Measurements from ENCODE around the gene PTPRM.

The PTPRM gene

GRCh38 chr18:8307960-8308359 is 740.8 kb downstream of the PTPRM start:
- H3K4me3 ChIP-seq (ENCODE audit: low read length): no peak overlapping the region
- H3K36me3 ChIP-seq (ENCODE audit: insufficient read depth, low read length): no peaks in the 10 kb centered on the region
- no peak overlapping the region for H3K4me2 ChIP-seq (ENCODE audit: low read length)
- peaks cover 16% of the 10 kb centered on the region for H3K4me1 ChIP-seq (ENCODE audit: control insufficient read depth, insufficient read depth, low read length)
- H3K9me3 ChIP-seq (replicated peaks; ENCODE audit: low read length): no peaks in the 10 kb centered on the region
- H3K9ac ChIP-seq (ENCODE audit: low read depth, low read length): no peak overlapping the region
- no peaks in the 10 kb centered on the region for H3K27me3 ChIP-seq (ENCODE audit: control insufficient read depth, insufficient read depth, low read length)

GRCh38 chr18:8313043-8313442 is 745.9 kb downstream of the PTPRM start:
- H3K4me3 ChIP-seq (ENCODE audit: low read length): no peak overlapping the region
- no peaks in the 10 kb centered on the region for H3K27me3 ChIP-seq (ENCODE audit: control insufficient read depth, insufficient read depth, low read length)
- H3K36me3 ChIP-seq (ENCODE audit: insufficient read depth, low read length): no peaks in the 10 kb centered on the region
- no peak overlapping the region for H3K9ac ChIP-seq (ENCODE audit: low read depth, low read length)
- H3K4me2 ChIP-seq (ENCODE audit: low read length): no peak overlapping the region
- no peaks in the 10 kb centered on the region for H3K9me3 ChIP-seq (replicated peaks; ENCODE audit: low read length)
- no peaks in the 10 kb centered on the region for H3K4me1 ChIP-seq (ENCODE audit: control insufficient read depth, insufficient read depth, low read length)

GRCh38 chr18:8314124-8314523 is 747.0 kb downstream of the PTPRM start:
- H3K4me3 ChIP-seq (ENCODE audit: low read length): no peak overlapping the region
- no peak overlapping the region for H3K4me2 ChIP-seq (ENCODE audit: low read length)
- no peaks in the 10 kb centered on the region for H3K36me3 ChIP-seq (ENCODE audit: insufficient read depth, low read length)
- no peaks in the 10 kb centered on the region for H3K27me3 ChIP-seq (ENCODE audit: control insufficient read depth, insufficient read depth, low read length)
- H3K9ac ChIP-seq (ENCODE audit: low read depth, low read length): no peak overlapping the region
- H3K9me3 ChIP-seq (replicated peaks; ENCODE audit: low read length): no peaks in the 10 kb centered on the region
- H3K4me1 ChIP-seq (ENCODE audit: control insufficient read depth, insufficient read depth, low read length): no peaks in the 10 kb centered on the region

GRCh38 chr18:8319798-8320489 is 752.8 kb downstream of the PTPRM start:
- Histone ChIP-seq H3K27me3 (ENCODE audit: control insufficient read depth, insufficient read depth, low read length) (no peaks in the 10 kb centered on the region), H3K9ac (ENCODE audit: low read depth, low read length) (no peak overlapping the region), H3K4me3 (ENCODE audit: low read length) (no peak overlapping the region), H3K4me1 (ENCODE audit: control insufficient read depth, insufficient read depth, low read length) (no peaks in the 10 kb centered on the region), H3K36me3 (ENCODE audit: insufficient read depth, low read length) (no peaks in the 10 kb centered on the region), H3K4me2 (ENCODE audit: low read length) (no peak overlapping the region), H3K9me3 (replicated peaks; ENCODE audit: low read length) (no peaks in the 10 kb centered on the region)

GRCh38 chr18:8322486-8322885 is 755.4 kb downstream of the PTPRM start:
- H3K4me3 ChIP-seq (ENCODE audit: low read length): no peak overlapping the region
- H3K9me3 ChIP-seq (replicated peaks; ENCODE audit: low read length): no peaks in the 10 kb centered on the region
- H3K27me3 ChIP-seq (ENCODE audit: control insufficient read depth, insufficient read depth, low read length): no peaks in the 10 kb centered on the region
- no peaks in the 10 kb centered on the region for H3K36me3 ChIP-seq (ENCODE audit: insufficient read depth, low read length)
- no peak overlapping the region for H3K4me2 ChIP-seq (ENCODE audit: low read length)
- H3K4me1 ChIP-seq (ENCODE audit: control insufficient read depth, insufficient read depth, low read length): no peaks in the 10 kb centered on the region
- H3K9ac ChIP-seq (ENCODE audit: low read depth, low read length): no peak overlapping the region

GRCh38 chr18:8324343-8325065 is 757.4 kb downstream of the PTPRM start:
- Histone ChIP-seq H3K4me3 (ENCODE audit: low read length) (no peak overlapping the region), H3K4me1 (ENCODE audit: control insufficient read depth, insufficient read depth, low read length) (peaks cover 9% of the 10 kb centered on the region), H3K27me3 (ENCODE audit: control insufficient read depth, insufficient read depth, low read length) (no peaks in the 10 kb centered on the region), H3K4me2 (ENCODE audit: low read length) (no peak overlapping the region), H3K36me3 (ENCODE audit: insufficient read depth, low read length) (no peaks in the 10 kb centered on the region), H3K9me3 (replicated peaks; ENCODE audit: low read length) (no peaks in the 10 kb centered on the region), H3K9ac (ENCODE audit: low read depth, low read length) (no peak overlapping the region)

GRCh38 chr18:8326763-8327394 is 759.8 kb downstream of the PTPRM start:
- Histone ChIP-seq H3K27me3 (ENCODE audit: control insufficient read depth, insufficient read depth, low read length) (no peaks in the 10 kb centered on the region), H3K9ac (ENCODE audit: low read depth, low read length) (no peak overlapping the region), H3K4me2 (ENCODE audit: low read length) (no peak overlapping the region), H3K4me1 (ENCODE audit: control insufficient read depth, insufficient read depth, low read length) (peaks cover 11% of the 10 kb centered on the region), H3K4me3 (ENCODE audit: low read length) (no peak overlapping the region), H3K9me3 (replicated peaks; ENCODE audit: low read length) (no peaks in the 10 kb centered on the region), H3K36me3 (ENCODE audit: insufficient read depth, low read length) (no peaks in the 10 kb centered on the region)

- Histone ChIP-seq H3K4me3 (ENCODE audit: low read length) (no peak overlapping the region), H3K9ac (ENCODE audit: low read depth, low read length) (no peak overlapping the region), H3K9me3 (replicated peaks; ENCODE audit: low read length) (no peaks in the 10 kb centered on the region), H3K36me3 (ENCODE audit: insufficient read depth, low read length) (no peaks in the 10 kb centered on the region), H3K4me2 (ENCODE audit: low read length) (no peak overlapping the region), H3K27me3 (ENCODE audit: control insufficient read depth, insufficient read depth, low read length) (no peaks in the 10 kb centered on the region), H3K4me1 (ENCODE audit: control insufficient read depth, insufficient read depth, low read length) (peaks cover 11% of the 10 kb centered on the region)
Observed at GRCh38 chr18:8328126-8328525, 761.0 kb downstream of the PTPRM start.

GRCh38 chr18:8329186-8329771 is 762.2 kb downstream of the PTPRM start:
- Histone ChIP-seq H3K4me3 (ENCODE audit: low read length) (no peak overlapping the region), H3K9ac (ENCODE audit: low read depth, low read length) (no peak overlapping the region), H3K27me3 (ENCODE audit: control insufficient read depth, insufficient read depth, low read length) (no peaks in the 10 kb centered on the region), H3K36me3 (ENCODE audit: insufficient read depth, low read length) (no peaks in the 10 kb centered on the region), H3K4me1 (ENCODE audit: control insufficient read depth, insufficient read depth, low read length) (peaks cover 11% of the 10 kb centered on the region), H3K4me2 (ENCODE audit: low read length) (peak overlapping the region; percentile 32), H3K9me3 (replicated peaks; ENCODE audit: low read length) (no peaks in the 10 kb centered on the region)

- no peaks in the 10 kb centered on the region for H3K36me3 ChIP-seq (ENCODE audit: insufficient read depth, low read length)
- H3K9ac ChIP-seq (ENCODE audit: low read depth, low read length): no peak overlapping the region
- peaks cover 11% of the 10 kb centered on the region for H3K4me1 ChIP-seq (ENCODE audit: control insufficient read depth, insufficient read depth, low read length)
- no peaks in the 10 kb centered on the region for H3K9me3 ChIP-seq (replicated peaks; ENCODE audit: low read length)
- no peak overlapping the region for H3K4me3 ChIP-seq (ENCODE audit: low read length)
- no peaks in the 10 kb centered on the region for H3K27me3 ChIP-seq (ENCODE audit: control insufficient read depth, insufficient read depth, low read length)
- H3K4me2 ChIP-seq (ENCODE audit: low read length): no peak overlapping the region
Observed at GRCh38 chr18:8330575-8330974, 763.5 kb downstream of the PTPRM start.

GRCh38 chr18:8332286-8332685 is 765.2 kb downstream of the PTPRM start:
- no peak overlapping the region for H3K4me2 ChIP-seq (ENCODE audit: low read length)
- H3K4me3 ChIP-seq (ENCODE audit: low read length): no peak overlapping the region
- H3K4me1 ChIP-seq (ENCODE audit: control insufficient read depth, insufficient read depth, low read length): peaks cover 11% of the 10 kb centered on the region
- H3K36me3 ChIP-seq (ENCODE audit: insufficient read depth, low read length): no peaks in the 10 kb centered on the region
- H3K9ac ChIP-seq (ENCODE audit: low read depth, low read length): no peak overlapping the region
- H3K9me3 ChIP-seq (replicated peaks; ENCODE audit: low read length): no peaks in the 10 kb centered on the region
- no peaks in the 10 kb centered on the region for H3K27me3 ChIP-seq (ENCODE audit: control insufficient read depth, insufficient read depth, low read length)

All from skeletal muscle satellite cell (primary cell).